Astrocyte (in vitro differentiated cells and primary cell): ENCODE results near the gene GGCT. TPM values are rescaled to one million over a fixed set of nuclear protein-coding genes. Genes with fewer than 3 reads are reported as not detected.

Source experiments
- DNase-seq: peaks from one replicate; pipeline ENCODE4 v3.0.0-alpha.2; 2010; ENCODE audit warnings: low read depth
- FAIRE-seq: peaks from 2 replicates; lab custom pipeline; 2011; peaks lifted over from hg19 to GRCh38; lab: Jason Lieb, UNC
- H2AFZ ChIP-seq: 2 replicates; pipeline ENCODE4 v1.6.0; 2012; ENCODE audit warnings: low read depth, low read length, inconsistent platforms
- H3K27ac ChIP-seq: 2 replicates; pipeline ENCODE4 v1.5.1; 2011; ENCODE audit warnings: low read depth, low read length, inconsistent platforms
- H3K27me3 ChIP-seq: 2 replicates; pipeline ENCODE4 v1.6.0; 2011; ENCODE audit warnings: low read length, inconsistent platforms; ENCODE audit not compliant: insufficient read depth
- H3K36me3 ChIP-seq: 2 replicates; pipeline ENCODE4 v1.5.1; 2011; ENCODE audit warnings: low read length, inconsistent platforms; ENCODE audit not compliant: insufficient read depth
- H3K4me1 ChIP-seq: 2 replicates; pipeline ENCODE4 v1.5.1; 2011; ENCODE audit warnings: low read length, inconsistent platforms; ENCODE audit not compliant: insufficient read depth
- H3K4me2 ChIP-seq: 2 replicates; pipeline ENCODE4 v1.6.0; 2012; ENCODE audit warnings: low read length, inconsistent platforms
- H3K4me3 ChIP-seq: 2 replicates; pipeline ENCODE4 v1.5.1; 2011; ENCODE audit warnings: low read depth, mild to moderate bottlenecking, low read length, inconsistent platforms; ENCODE audit not compliant: insufficient read depth
- H3K79me2 ChIP-seq: 2 replicates; pipeline ENCODE4 v1.6.0; 2012; ENCODE audit warnings: mild to moderate bottlenecking, low read length, inconsistent platforms; ENCODE audit not compliant: insufficient read depth
- H3K9ac ChIP-seq: 2 replicates; pipeline ENCODE4 v1.6.0; 2012; ENCODE audit warnings: mild to moderate bottlenecking, low read length, inconsistent platforms
- H3K9me3 ChIP-seq: 2 replicates; pipeline ENCODE4 v1.5.1; 2012; ENCODE audit warnings: low read depth, mild to moderate bottlenecking, low read length, inconsistent platforms; ENCODE audit not compliant: insufficient read depth
- H4K20me1 ChIP-seq: 2 replicates; pipeline ENCODE4 v1.6.0; 2012; ENCODE audit warnings: low read length, inconsistent platforms; ENCODE audit not compliant: insufficient read depth
- H3K27ac Mint-ChIP-seq: one replicate; pipeline ENCODE4 v1.8.0; 2021; ENCODE audit warnings: mild to moderate bottlenecking, mixed read lengths; ENCODE audit not compliant: unreplicated experiment
- H3K27me3 Mint-ChIP-seq: one replicate; pipeline ENCODE4 v1.8.0; 2021; ENCODE audit warnings: low read depth, mixed read lengths; ENCODE audit not compliant: unreplicated experiment
- H3K36me3 Mint-ChIP-seq: one replicate; pipeline ENCODE4 v1.8.0; 2021; ENCODE audit warnings: low read depth, mixed read lengths; ENCODE audit not compliant: unreplicated experiment
- H3K4me1 Mint-ChIP-seq: one replicate; pipeline ENCODE4 v1.8.0; 2021; ENCODE audit warnings: low read depth, mixed read lengths; ENCODE audit not compliant: unreplicated experiment
- H3K4me3 Mint-ChIP-seq: one replicate; pipeline ENCODE4 v1.8.0; 2021; ENCODE audit warnings: mild to moderate bottlenecking, moderate library complexity, mixed read lengths; ENCODE audit not compliant: unreplicated experiment
- H3K9me3 Mint-ChIP-seq: one replicate; pipeline ENCODE4 v1.8.0; 2021; ENCODE audit warnings: mild to moderate bottlenecking, mixed read lengths; ENCODE audit not compliant: unreplicated experiment
- CTCF ChIP-seq: IDR thresholded peaks from 2 replicates; pipeline ENCODE4 v1.5.1; 2011; ENCODE audit warnings: low read depth, mild to moderate bottlenecking, inconsistent platforms, low read length, moderate library complexity; ENCODE audit not compliant: insufficient read depth
- EZH2 ChIP-seq: IDR thresholded peaks from 2 replicates; pipeline ENCODE4 v1.6.1; 2012; ENCODE audit warnings: mild to moderate bottlenecking, low read length, inconsistent platforms; ENCODE audit not compliant: insufficient read depth
- total RNA-seq: library from RNA; stranded (reverse); gene quantifications from 2 replicates; pipeline ENCODE4 v1.2.1, GENCODE V29; 2021

Gene GGCT
- total RNA-seq, 1 donor from 2014 or later, result 29.6 TPM

- no peak overlapping the region for H3K27ac Mint-ChIP-seq
Observed at GRCh38 chr7:30519122-30519521, 14.5 kb upstream of the GGCT start.

GRCh38 chr7:30515761-30516160, 11.1 kb upstream of the GGCT start:
- Histone ChIP-seq H3K4me1 (no peaks in the 10 kb centered on the region), H3K27me3 (no peaks in the 10 kb centered on the region), H2AFZ (no peak overlapping the region), H3K4me3 (no peak overlapping the region), H3K9ac (no peak overlapping the region), H3K36me3 (no peaks in the 10 kb centered on the region), H3K4me2 (no peak overlapping the region), H3K9me3 (no peaks in the 10 kb centered on the region), H3K79me2 (no peaks in the 10 kb centered on the region), H3K27ac (no peak overlapping the region), H4K20me1 (no peaks in the 10 kb centered on the region)
- H3K27ac Mint-ChIP-seq, result no peak overlapping the region
- H3K36me3 Mint-ChIP-seq, result no peaks in the 10 kb centered on the region
- TF ChIP-seq EZH2 (no peak), CTCF (no peak)
- H3K27me3 Mint-ChIP-seq, result no peaks in the 10 kb centered on the region
- H3K9me3 Mint-ChIP-seq, result no peaks in the 10 kb centered on the region
- H3K4me3 Mint-ChIP-seq, result no peak overlapping the region
- DNase-seq, result no peak
- FAIRE-seq, result no peak
- peaks cover 4% of the 10 kb centered on the region for H3K4me1 Mint-ChIP-seq

More at GRCh38 chr7:30519122-30519521, 14.5 kb upstream of the GGCT start:
- no peak for FAIRE-seq
- H3K4me2 ChIP-seq, result no peak overlapping the region
- TF ChIP-seq CTCF (no peak), EZH2 (no peak)
- H3K9me3 ChIP-seq, result no peaks in the 10 kb centered on the region
- H3K36me3 ChIP-seq, result no peaks in the 10 kb centered on the region
- H3K27me3 ChIP-seq, result no peaks in the 10 kb centered on the region
- no peak for DNase-seq
- Mint-ChIP-seq H3K4me3 (no peak overlapping the region), H3K36me3 (no peaks in the 10 kb centered on the region), H3K4me1 (peaks cover 13% of the 10 kb centered on the region), H3K27me3 (peaks cover 2% of the 10 kb centered on the region), H3K9me3 (no peaks in the 10 kb centered on the region)
- no peak overlapping the region for H3K27ac ChIP-seq
- no peak overlapping the region for H3K4me3 ChIP-seq
- H4K20me1 ChIP-seq, result no peaks in the 10 kb centered on the region
- no peaks in the 10 kb centered on the region for H3K79me2 ChIP-seq
- no peak overlapping the region for H3K9ac ChIP-seq
- no peaks in the 10 kb centered on the region for H3K4me1 ChIP-seq
- H2AFZ ChIP-seq, result no peak overlapping the region

- H3K9me3 Mint-ChIP-seq, result no peaks in the 10 kb centered on the region
Observed at GRCh38 chr7:30514776-30515175, 10.1 kb upstream of the GGCT start.

More at GRCh38 chr7:30514776-30515175, 10.1 kb upstream of the GGCT start:
- no peaks in the 10 kb centered on the region for H3K4me1 ChIP-seq
- H3K27me3 ChIP-seq, result no peaks in the 10 kb centered on the region
- no peak overlapping the region for H3K9ac ChIP-seq
- H3K9me3 ChIP-seq, result no peaks in the 10 kb centered on the region
- no peak overlapping the region for H3K27ac ChIP-seq
- Mint-ChIP-seq H3K36me3 (no peaks in the 10 kb centered on the region), H3K4me1 (no peaks in the 10 kb centered on the region), H3K4me3 (no peak overlapping the region), H3K27ac (no peak overlapping the region), H3K27me3 (no peaks in the 10 kb centered on the region)
- H4K20me1 ChIP-seq, result no peaks in the 10 kb centered on the region
- H3K4me3 ChIP-seq, result no peak overlapping the region
- no peak overlapping the region for H2AFZ ChIP-seq
- H3K79me2 ChIP-seq, result no peaks in the 10 kb centered on the region
- FAIRE-seq (no peak), DNase-seq (no peak)
- TF ChIP-seq CTCF (no peak), EZH2 (no peak)
- H3K36me3 ChIP-seq, result no peaks in the 10 kb centered on the region
- H3K4me2 ChIP-seq, result no peak overlapping the region
